ENCODE data around the gene NDST1. TPM values are rescaled to one million over a fixed set of nuclear protein-coding genes. Genes with fewer than 3 reads are reported as not detected.

The NDST1 gene
- total RNA-seq, 2 donors from 2014 or later = 112 to 131 TPM

DNA sequence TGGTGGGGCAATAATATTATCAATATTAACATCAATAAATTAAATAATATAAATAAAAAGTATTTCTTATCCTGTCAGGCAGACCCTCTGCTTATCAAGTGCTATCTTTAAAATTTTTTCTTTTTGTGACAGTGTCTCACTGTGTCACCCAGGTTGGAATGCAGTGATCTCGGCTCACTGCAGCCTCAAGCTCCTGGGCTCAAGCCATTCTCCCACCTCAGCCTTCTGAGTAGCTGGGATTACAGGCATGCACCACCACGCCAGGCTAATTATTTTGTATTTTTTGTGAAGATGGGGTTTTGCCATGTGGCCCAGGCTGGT, 53.2 kb downstream of the NDST1 start:
- no peak for ATAC-seq (ENCODE audit: insufficient number of reproducible peaks, low FRiP score, low read depth)
- Histone ChIP-seq H3K27me3 (replicated peaks; ENCODE audit: insufficient read depth) (no peaks in the 10 kb centered on the region), H3K9me3 (no peaks in the 10 kb centered on the region), H3K36me3 (no peaks in the 10 kb centered on the region), H3K4me1 (ENCODE audit: control insufficient read depth in 1 of 2, low read depth in 2 of 2) (peaks cover 10 to 16% of the 10 kb centered on the region in 2 donors), H3K27ac (no peak overlapping the region), H3K4me3 (no peak overlapping the region)
- DNase-seq (ENCODE audit: low spot score) = no peak
- TF ChIP-seq, protein P1, sequence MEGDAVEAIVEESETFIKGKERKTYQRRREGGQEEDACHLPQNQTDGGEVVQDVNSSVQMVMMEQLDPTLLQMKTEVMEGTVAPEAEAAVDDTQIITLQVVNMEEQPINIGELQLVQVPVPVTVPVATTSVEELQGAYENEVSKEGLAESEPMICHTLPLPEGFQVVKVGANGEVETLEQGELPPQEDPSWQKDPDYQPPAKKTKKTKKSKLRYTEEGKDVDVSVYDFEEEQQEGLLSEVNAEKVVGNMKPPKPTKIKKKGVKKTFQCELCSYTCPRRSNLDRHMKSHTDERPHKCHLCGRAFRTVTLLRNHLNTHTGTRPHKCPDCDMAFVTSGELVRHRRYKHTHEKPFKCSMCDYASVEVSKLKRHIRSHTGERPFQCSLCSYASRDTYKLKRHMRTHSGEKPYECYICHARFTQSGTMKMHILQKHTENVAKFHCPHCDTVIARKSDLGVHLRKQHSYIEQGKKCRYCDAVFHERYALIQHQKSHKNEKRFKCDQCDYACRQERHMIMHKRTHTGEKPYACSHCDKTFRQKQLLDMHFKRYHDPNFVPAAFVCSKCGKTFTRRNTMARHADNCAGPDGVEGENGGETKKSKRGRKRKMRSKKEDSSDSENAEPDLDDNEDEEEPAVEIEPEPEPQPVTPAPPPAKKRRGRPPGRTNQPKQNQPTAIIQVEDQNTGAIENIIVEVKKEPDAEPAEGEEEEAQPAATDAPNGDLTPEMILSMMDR (IDR thresholded peaks at IDR 0.05) = peak; percentile 3

DNA sequence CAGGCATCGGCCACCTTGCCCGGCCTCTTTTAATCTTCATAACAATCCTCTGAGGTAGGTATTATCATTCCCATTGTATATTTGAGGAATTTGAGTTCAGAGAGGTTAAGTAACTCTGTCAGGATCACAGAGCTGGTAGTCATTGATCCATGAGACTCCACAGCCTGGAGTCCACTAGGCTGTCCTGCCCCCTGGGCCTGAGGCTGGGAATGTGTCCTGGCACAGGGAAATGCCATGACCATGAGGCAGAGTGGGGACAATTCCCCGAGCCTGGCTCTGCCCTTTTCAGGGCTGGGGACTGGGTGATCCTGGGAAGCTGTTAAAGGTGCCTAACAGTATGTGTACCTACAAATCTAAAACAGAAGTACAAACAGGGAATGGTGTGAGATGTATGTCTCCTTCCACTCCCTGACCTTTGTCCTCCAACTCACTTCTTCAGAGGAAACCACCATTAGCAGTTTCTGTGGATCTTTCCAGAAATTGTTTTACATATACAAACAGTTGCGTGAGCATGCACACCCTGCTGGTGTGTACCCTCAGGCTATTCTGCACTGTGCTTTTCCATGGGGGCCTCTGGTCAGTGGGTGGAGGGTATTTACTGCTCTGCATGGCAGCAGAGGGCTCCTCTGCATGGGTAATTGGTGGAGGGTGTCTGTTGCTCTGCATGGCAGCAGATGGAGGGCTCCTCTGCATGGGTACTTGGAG, 53.8 kb downstream of the NDST1 start:
- Histone ChIP-seq H3K27me3 (replicated peaks; ENCODE audit: insufficient read depth) (no peaks in the 10 kb centered on the region), H3K36me3 (no peaks in the 10 kb centered on the region), H3K4me1 (ENCODE audit: control insufficient read depth in 1 of 2, low read depth in 2 of 2) (peaks cover 10 to 16% of the 10 kb centered on the region in 2 donors), H3K27ac (no peak overlapping the region), H3K9me3 (no peaks in the 10 kb centered on the region), H3K4me3 (no peak overlapping the region)
- ATAC-seq (ENCODE audit: insufficient number of reproducible peaks, low FRiP score, low read depth) (no peak), DNase-seq (ENCODE audit: low spot score) (no peak)
- TF ChIP-seq, protein P1 (IDR thresholded peaks at IDR 0.05) = no peak

DNA sequence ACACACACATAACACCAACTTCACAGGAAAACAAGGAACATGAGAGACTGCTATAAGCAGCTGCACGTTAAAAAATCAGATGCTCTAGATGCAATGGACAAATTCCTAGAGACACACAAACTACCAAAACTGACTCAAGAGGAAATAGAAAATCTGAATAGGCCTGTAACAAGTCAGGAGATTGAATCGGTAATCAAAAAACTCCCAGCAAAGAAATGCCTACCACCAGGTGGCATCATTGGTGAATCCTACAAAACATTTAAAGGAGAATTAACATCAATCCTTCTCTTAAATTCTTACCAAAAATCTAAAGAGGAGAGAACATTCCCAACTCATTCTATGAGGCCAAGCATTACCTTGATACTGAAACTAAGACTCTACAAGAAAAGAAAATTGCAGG, 54.9 kb downstream of the NDST1 start:
- Histone ChIP-seq H3K4me1 (ENCODE audit: control insufficient read depth in 1 of 2, low read depth in 2 of 2) (peaks cover under 1 to 5% of the 10 kb centered on the region in 2 donors), H3K4me3 (no peak overlapping the region), H3K36me3 (no peaks in the 10 kb centered on the region), H3K27ac (no peak overlapping the region), H3K9me3 (no peaks in the 10 kb centered on the region), H3K27me3 (replicated peaks; ENCODE audit: insufficient read depth) (no peaks in the 10 kb centered on the region)
- ATAC-seq (ENCODE audit: insufficient number of reproducible peaks, low FRiP score, low read depth) = no peak
- DNase-seq (ENCODE audit: low spot score) = no peak
- TF ChIP-seq, protein P1 (IDR thresholded peaks at IDR 0.05) = peak; percentile 54

DNA sequence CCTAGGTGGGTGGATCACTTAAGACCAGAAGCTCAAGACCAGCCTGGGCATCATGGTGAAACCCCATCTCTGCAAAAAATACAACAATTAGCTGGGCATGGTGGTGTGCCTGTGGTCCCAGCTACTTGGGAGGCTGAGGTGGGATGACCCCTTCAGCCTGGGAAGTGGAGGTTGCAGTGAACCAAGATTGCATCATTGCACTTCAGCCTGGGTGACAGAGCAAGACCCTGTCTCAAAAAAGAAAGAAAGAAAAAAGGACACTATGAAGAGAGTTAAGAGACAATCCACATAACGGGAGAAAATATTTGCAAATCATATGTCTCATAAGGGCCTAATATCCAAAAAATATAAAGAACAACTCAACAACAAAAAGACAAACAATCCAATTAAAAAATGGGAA, 57.9 kb downstream of the NDST1 start:
- Histone ChIP-seq H3K27ac (no peak overlapping the region), H3K9me3 (no peaks in the 10 kb centered on the region), H3K27me3 (replicated peaks; ENCODE audit: insufficient read depth) (no peaks in the 10 kb centered on the region), H3K36me3 (no peaks in the 10 kb centered on the region), H3K4me3 (no peak overlapping the region), H3K4me1 (ENCODE audit: control insufficient read depth in 1 of 2, low read depth in 2 of 2) (no peaks in the 10 kb centered on the region)
- DNase-seq (ENCODE audit: low spot score) (no peak), ATAC-seq (ENCODE audit: insufficient number of reproducible peaks, low FRiP score, low read depth) (no peak)
- TF ChIP-seq, protein P1 (IDR thresholded peaks at IDR 0.05) = no peak

DNA sequence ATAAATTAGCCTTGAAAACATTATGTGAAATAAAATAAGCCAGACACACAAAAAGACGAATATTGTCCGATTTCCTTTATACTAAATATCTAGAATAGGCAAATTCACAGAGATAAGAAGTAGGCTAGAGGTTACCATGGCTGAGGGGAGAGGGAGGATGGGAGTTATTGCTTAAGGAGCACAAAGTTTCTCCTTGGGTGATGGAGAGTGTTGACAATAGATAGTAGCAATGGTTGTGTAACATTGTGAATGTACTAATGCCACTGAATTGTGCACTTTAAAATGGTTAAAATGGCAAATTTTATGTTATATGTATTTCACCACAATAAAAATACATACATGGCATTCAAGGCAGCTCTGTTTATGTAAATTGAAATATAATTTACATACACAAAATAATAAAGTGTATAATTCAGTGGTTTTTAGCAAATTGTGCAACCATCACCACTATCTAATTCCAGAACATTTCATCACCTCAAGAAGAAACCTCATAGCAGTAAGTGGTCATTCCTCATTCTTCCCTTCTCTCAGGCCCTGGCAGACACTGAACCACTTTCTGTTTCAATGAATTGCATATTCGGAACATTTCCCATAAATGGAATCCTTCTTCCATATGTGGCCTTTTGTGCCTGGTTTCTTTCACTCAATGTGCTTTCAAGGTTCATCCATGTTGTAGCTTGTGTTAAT, 59.2 kb downstream of the NDST1 start:
- DNase-seq (ENCODE audit: low spot score) (no peak), ATAC-seq (ENCODE audit: insufficient number of reproducible peaks, low FRiP score, low read depth) (no peak)
- Histone ChIP-seq H3K4me3 (no peak overlapping the region), H3K9me3 (no peaks in the 10 kb centered on the region), H3K4me1 (ENCODE audit: control insufficient read depth in 1 of 2, low read depth in 2 of 2) (no peaks in the 10 kb centered on the region), H3K36me3 (no peaks in the 10 kb centered on the region), H3K27ac (no peak overlapping the region), H3K27me3 (replicated peaks; ENCODE audit: insufficient read depth) (no peaks in the 10 kb centered on the region)
- TF ChIP-seq, protein P1 (IDR thresholded peaks at IDR 0.05) = no peak

All from thoracic aorta (tissue), 2 donors.